Adrenal gland (tissue), 12 donors: ENCODE measurements around the gene ARPC1B. TPM values are rescaled to one million over a fixed set of nuclear protein-coding genes. Genes with fewer than 3 reads are reported as not detected.

Experiments
- DNase-seq, 7 donors: peaks; one replicate each; pipeline ENCODE4 v3.0.0-alpha.2; 2019 to 2020
- H3K27ac ChIP-seq, 5 donors: fragments of 200-600 bp; sonication (generic) in 4 of 5; 1 replicate in 3 of 5; 2 replicates in 2 of 5; pipeline versions ENCODE4 v1.5.1 to v1.8.0; 2016 to 2020; ENCODE audit warnings: mild to moderate bottlenecking in 1 of 5
- H3K27me3 ChIP-seq: fragments of 200-600 bp; 2 replicates; pipeline ENCODE4 v1.8.0; 2021
- H3K36me3 ChIP-seq, 2 donors: fragments of 200-600 bp; replicated peaks in 1 of 2; 1 replicate in 1 of 2; 2 replicates in 1 of 2; pipeline versions ENCODE4 v1.5.1 to v1.8.0; 2018 to 2022
- H3K4me1 ChIP-seq, 2 donors: fragments of 200-600 bp; replicated peaks in 1 of 2; 1 replicate in 1 of 2; 2 replicates in 1 of 2; pipeline versions ENCODE4 v1.5.1 to v1.8.0; 2018 to 2021
- H3K4me3 ChIP-seq, 4 donors: fragments of 200-600 bp; sonication (generic) in 3 of 4; one replicate each; pipeline ENCODE4 v1.5.1; 2016 to 2018
- H3K9me3 ChIP-seq, 3 donors: fragments of 200-600 bp; sonication (generic) in 1 of 3; replicated peaks in 1 of 3; 1 replicate in 2 of 3; 2 replicates in 1 of 3; pipeline versions ENCODE4 v1.5.1 to v1.8.0; 2016 to 2021
- CTCF ChIP-seq, 6 experiments: fragments of 450-650 bp in 4 of 6; fragments of 200-600 bp in 2 of 6; sonication (generic) in 1 of 6; IDR thresholded peaks; 1 replicate in 5 of 6; 2 replicates in 1 of 6; pipeline versions ENCODE4 v1.5.1 to v1.8.0; 2016 to 2021; ENCODE audit warnings: antibody characterized with exemption in 6 of 6, mild to moderate bottlenecking in 2 of 6, moderate library complexity in 1 of 6
- POLR2A ChIP-seq, 2 donors: fragments of 450-650 bp; IDR thresholded peaks; one replicate each; pipeline ENCODE4 v1.6.1; 2017; ENCODE audit warnings: antibody characterized with exemption in 2 of 2, mild to moderate bottlenecking in 2 of 2, moderate library complexity in 1 of 2
- WGBS, 4 donors: extraction: QIAGEN DNeasy Blood & Tissue Kit in 2 of 4; methylation state at CpG; one replicate each; pipeline versions ENCODE4 v1.1.5 to v1.1.7; 2013 to 2017; 5-methylcytosine and 5-hydroxymethylcytosine counted together
- intact Hi-C, 2 donors: fragments of 100-400 bp; cut with DNase I; formaldehyde crosslinking; loops; one replicate each; pipeline versions ENCODE4 v1.14.1 to v1.15.0; 2022 to 2023
- polyA plus RNA-seq, 3 donors: library from polyadenylated mRNA; stranded (reverse); fragments of 200-250 nt in 2 of 3; fragments of 350-450 nt in 1 of 3; fragmentation: Illumina TruSeq in 1 of 3; extraction: RNeasy Lipid Tissue Mini Kit (QIAGEN cat#74804) in 1 of 3; gene quantifications; one replicate each; pipeline ENCODE4 v1.2.3, GENCODE V29; 2013 to 2014
- total RNA-seq, 9 donors: library from RNA; depleted of rRNA in 4 of 9; stranded (reverse); fragments of >200 nt in 4 of 9; fragments of 120-200 nt in 1 of 9; fragmentation: NEBNext Ultra II Directional in 1 of 9; extraction: Animal tissue kit (Norgen Biotek cat#: 25700) in 1 of 9; gene quantifications; one replicate each; pipeline versions ENCODE4 v1.1.0 to v1.2.4, GENCODE V29; 2013 to 2023
- donor health status: healthy with polysubstance abuse.
- donor health status: Bipolar disorder and iron deficiency.
- donor health status: DM: yes; HTN: yes; CAD: no.
- donor health status: DM: no; HTN: no; CAD: no.
- donor health status: DM: no; HTN: no; CAD: no.
- donor health status: DM: yes; HTN: yes; CAD: no.

ARPC1B gene
- total and polyA plus RNA-seq, 12 donors: 57.2 to 353 (median 94.3) TPM

- intact Hi-C loops: loop anchor here in 1 of 2 donors (5.0 kb wide), 1 partner anchor 54 kb away; no protein-coding TSS in a partner anchor
- peak overlapping the region in 1 of 5 donors; percentile 40 for H3K27ac ChIP-seq
- no peak for DNase-seq
- TF ChIP-seq POLR2A (IDR thresholded peaks at IDR 0.05) (no peak), CTCF (IDR thresholded peaks at IDR 0.05) (no peak)
- H3K4me3 ChIP-seq: no peak overlapping the region
- WGBS, 4 donors: 76 to 91% (median 77%) methylated on average over 3 of the region's 3 CpGs
- H3K27me3 ChIP-seq: no peaks in the 10 kb centered on the region
- H3K36me3 ChIP-seq: peaks cover 0 to 95% of the 10 kb centered on the region in 2 donors
- no peaks in the 10 kb centered on the region for H3K9me3 ChIP-seq
- no peaks in the 10 kb centered on the region for H3K4me1 ChIP-seq
Measured at GRCh38 chr7:99362801-99363200, 11.7 kb upstream of the ARPC1B start.

GRCh38 chr7:99363286-99363685 lies 11.2 kb upstream of the ARPC1B start:
- H3K27ac ChIP-seq: no peak overlapping the region
- H3K4me3 ChIP-seq: no peak overlapping the region
- no peaks in the 10 kb centered on the region for H3K4me1 ChIP-seq
- no peak for DNase-seq
- WGBS, 4 donors: 94 to 97% (median 94%) methylated on average over 5 of the region's 5 CpGs
- peaks cover 0 to 90% of the 10 kb centered on the region in 2 donors for H3K36me3 ChIP-seq
- no peak for TF ChIP-seq CTCF (IDR thresholded peaks at IDR 0.05)
- no peak for TF ChIP-seq POLR2A (IDR thresholded peaks at IDR 0.05)
- H3K9me3 ChIP-seq: no peaks in the 10 kb centered on the region
- H3K27me3 ChIP-seq: no peaks in the 10 kb centered on the region
- intact Hi-C loops: loop anchor here in 1 of 2 donors (5.0 kb wide), 1 partner anchor 54 kb away; no protein-coding TSS in a partner anchor

GRCh38 chr7:99365318-99366141 lies 9.0 kb upstream of the ARPC1B start:
- Histone ChIP-seq H3K27me3 (no peaks in the 10 kb centered on the region), H3K36me3 (peaks cover 0 to 68% of the 10 kb centered on the region in 2 donors), H3K4me1 (no peaks in the 10 kb centered on the region), H3K9me3 (no peaks in the 10 kb centered on the region), H3K27ac (no peak overlapping the region), H3K4me3 (no peak overlapping the region)
- intact Hi-C loops: no loop called here
- DNase-seq: peak in 3 of 7 donors; percentile 49 to 61 (median 51)
- TF ChIP-seq CTCF (IDR thresholded peaks at IDR 0.05) (peak; percentile 28 to 54 (median 46)), POLR2A (IDR thresholded peaks at IDR 0.05) (no peak)
- WGBS, 4 donors: 81 to 82% (median 81%) methylated on average over 14 to 17 of the region's 17 CpGs

- DNase-seq: no peak
- intact Hi-C loops: no loop called here
- no peak for TF ChIP-seq POLR2A (IDR thresholded peaks at IDR 0.05)
- TF ChIP-seq CTCF (IDR thresholded peaks at IDR 0.05): no peak
- 81 to 94% (median 85%) methylated on average over 4 to 11 of the region's 11 CpGs for WGBS, 4 donors
- Histone ChIP-seq H3K9me3 (no peaks in the 10 kb centered on the region), H3K27ac (no peak overlapping the region), H3K4me3 (no peak overlapping the region), H3K27me3 (no peaks in the 10 kb centered on the region), H3K4me1 (no peaks in the 10 kb centered on the region), H3K36me3 (peaks cover 0 to 57% of the 10 kb centered on the region in 2 donors)
Measured at GRCh38 chr7:99366646-99367045, 7.9 kb upstream of the ARPC1B start.
